ENCODE results near the gene C1QTNF2.

C1QTNF2 gene

GRCh38 chr5:160310552-160311295 lies 59.7 kb downstream of the C1QTNF2 start:
- TF ChIP-seq ZBTB7A (IDR thresholded peaks at IDR 0.05; ENCODE audit: low read depth) (no peak), YY1 (IDR thresholded peaks at IDR 0.05; ENCODE audit: low read depth) (no peak)

GRCh38 chr5:160310140-160310539 lies 60.3 kb downstream of the C1QTNF2 start:
- no peak for TF ChIP-seq USF1 (IDR thresholded peaks at IDR 0.05)
- TF ChIP-seq EGR1 (IDR thresholded peaks at IDR 0.05): no peak
- no peak for TF ChIP-seq CEBPB (IDR thresholded peaks at IDR 0.05)
- no peak for TF ChIP-seq TCF12 (IDR thresholded peaks at IDR 0.05; ENCODE audit: low read depth)
- TF ChIP-seq FOXM1 (IDR thresholded peaks at IDR 0.05; ENCODE audit: borderline replicate concordance, low read depth): no peak
- no peak for TF ChIP-seq CREB1 (IDR thresholded peaks at IDR 0.05; ENCODE audit: low read depth)
- TF ChIP-seq TAF1 (IDR thresholded peaks at IDR 0.05; ENCODE audit: low read depth): no peak

- TF ChIP-seq MAX (IDR thresholded peaks at IDR 0.05) (no peak), TCF12 (IDR thresholded peaks at IDR 0.05; ENCODE audit: low read depth) (no peak), EP300 (IDR thresholded peaks at IDR 0.05; ENCODE audit: borderline replicate concordance) (no peak), YY1 (IDR thresholded peaks at IDR 0.05; ENCODE audit: low read depth) (no peak), CREB1 (IDR thresholded peaks at IDR 0.05; ENCODE audit: low read depth) (no peak), ZBTB7A (IDR thresholded peaks at IDR 0.05; ENCODE audit: low read depth) (no peak), REST (IDR thresholded peaks at IDR 0.05; ENCODE audit: low read depth) (no peak), RAD21 (IDR thresholded peaks at IDR 0.05; ENCODE audit: low read depth) (no peak), CEBPB (IDR thresholded peaks at IDR 0.05) (no peak), TEAD4 (IDR thresholded peaks at IDR 0.05) (no peak), TAF1 (IDR thresholded peaks at IDR 0.05; ENCODE audit: low read depth) (no peak), NFIC (IDR thresholded peaks at IDR 0.05) (no peak), EGR1 (IDR thresholded peaks at IDR 0.05) (no peak), USF1 (IDR thresholded peaks at IDR 0.05) (no peak), FOXM1 (IDR thresholded peaks at IDR 0.05; ENCODE audit: borderline replicate concordance, low read depth) (no peak)
Observed at GRCh38 chr5:160306696-160307095, 63.7 kb downstream of the C1QTNF2 start.

GRCh38 chr5:160305319-160305718 lies 65.1 kb downstream of the C1QTNF2 start:
- TF ChIP-seq TEAD4 (IDR thresholded peaks at IDR 0.05) (no peak), TAF1 (IDR thresholded peaks at IDR 0.05; ENCODE audit: low read depth) (no peak), YY1 (IDR thresholded peaks at IDR 0.05; ENCODE audit: low read depth) (no peak), ZBTB7A (IDR thresholded peaks at IDR 0.05; ENCODE audit: low read depth) (no peak), TCF12 (IDR thresholded peaks at IDR 0.05; ENCODE audit: low read depth) (no peak), MAX (IDR thresholded peaks at IDR 0.05) (no peak), REST (IDR thresholded peaks at IDR 0.05; ENCODE audit: low read depth) (no peak), USF1 (IDR thresholded peaks at IDR 0.05) (no peak)

GRCh38 chr5:160303690-160304089 lies 66.7 kb downstream of the C1QTNF2 start:
- TF ChIP-seq FOXM1 (IDR thresholded peaks at IDR 0.05; ENCODE audit: borderline replicate concordance, low read depth) (no peak), REST (IDR thresholded peaks at IDR 0.05; ENCODE audit: low read depth) (no peak), TEAD4 (IDR thresholded peaks at IDR 0.05) (no peak), CREB1 (IDR thresholded peaks at IDR 0.05; ENCODE audit: low read depth) (no peak), TAF1 (IDR thresholded peaks at IDR 0.05; ENCODE audit: low read depth) (no peak), CEBPB (IDR thresholded peaks at IDR 0.05) (no peak), NFIC (IDR thresholded peaks at IDR 0.05) (no peak), USF1 (IDR thresholded peaks at IDR 0.05) (no peak), EP300 (IDR thresholded peaks at IDR 0.05; ENCODE audit: borderline replicate concordance) (no peak), ZBTB7A (IDR thresholded peaks at IDR 0.05; ENCODE audit: low read depth) (no peak), MAX (IDR thresholded peaks at IDR 0.05) (no peak), EGR1 (IDR thresholded peaks at IDR 0.05) (no peak), TCF12 (IDR thresholded peaks at IDR 0.05; ENCODE audit: low read depth) (no peak), RAD21 (IDR thresholded peaks at IDR 0.05; ENCODE audit: low read depth) (no peak), YY1 (IDR thresholded peaks at IDR 0.05; ENCODE audit: low read depth) (no peak)
